HG03175 (cell line): Measurements from ENCODE around the gene DMPK.

Experiments
- ATAC-seq: cut with Tn5 transposase; IDR thresholded peaks from one replicate; pipeline ENCODE4 v1.9.1; 2021; ENCODE audit warnings: mild to moderate bottlenecking, moderate library complexity; ENCODE audit not compliant: unreplicated experiment

The DMPK gene

DNA sequence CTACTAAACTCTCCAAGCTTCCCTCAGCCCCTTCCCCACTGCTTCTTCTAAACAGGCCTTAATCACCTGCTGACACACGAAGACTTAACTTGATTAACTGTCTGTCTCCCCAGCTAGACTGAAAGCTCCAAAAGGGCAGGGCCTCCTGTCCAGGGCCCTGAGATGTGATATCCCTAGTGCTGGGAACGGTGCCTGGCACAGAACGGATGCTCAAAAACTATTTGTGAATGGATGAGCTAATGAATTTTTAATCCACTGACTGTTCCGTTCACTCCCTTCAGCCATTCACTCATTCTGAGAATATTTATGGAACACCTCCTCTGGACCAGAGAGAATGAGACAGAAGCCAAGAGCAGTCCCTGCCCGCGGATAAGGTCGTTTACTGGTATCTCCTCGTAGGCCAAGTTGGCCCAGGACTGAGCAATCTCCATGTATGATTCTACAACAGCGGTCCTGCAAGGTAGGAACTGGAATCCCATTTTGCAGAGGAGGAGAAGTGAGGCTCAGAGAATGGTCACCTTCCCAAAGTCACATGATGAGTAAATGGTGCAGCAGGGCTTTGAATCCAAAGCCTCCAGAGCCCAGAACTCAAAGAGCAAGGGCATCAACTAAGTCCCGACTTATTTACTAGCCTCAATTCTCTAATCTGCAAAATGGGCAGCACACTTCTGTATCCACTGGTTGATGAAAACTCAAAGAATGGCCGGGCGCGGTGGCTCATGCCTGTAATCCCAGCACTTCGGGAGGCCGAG is 6.9 kb upstream of the DMPK start:
- ATAC-seq: no peak

DNA sequence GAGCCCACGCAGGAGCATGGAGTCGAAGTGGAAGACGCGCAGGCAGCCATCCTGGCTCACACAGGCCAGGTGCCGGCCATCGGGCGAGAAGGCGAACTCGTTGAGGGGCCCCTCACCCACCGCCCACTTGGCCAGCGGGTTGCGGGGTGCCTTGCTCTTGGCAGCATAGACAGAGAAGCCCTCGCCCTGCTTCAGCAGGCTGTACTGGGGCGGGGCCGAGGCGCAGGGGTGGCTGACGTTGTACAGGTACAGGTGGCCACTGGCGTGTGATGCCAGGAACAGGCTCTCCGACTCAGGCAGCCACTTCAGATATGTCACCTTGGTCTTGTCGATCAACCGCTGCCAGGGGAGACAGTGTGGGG is 4.2 kb upstream of the DMPK start:
- ATAC-seq: no peak

DNA sequence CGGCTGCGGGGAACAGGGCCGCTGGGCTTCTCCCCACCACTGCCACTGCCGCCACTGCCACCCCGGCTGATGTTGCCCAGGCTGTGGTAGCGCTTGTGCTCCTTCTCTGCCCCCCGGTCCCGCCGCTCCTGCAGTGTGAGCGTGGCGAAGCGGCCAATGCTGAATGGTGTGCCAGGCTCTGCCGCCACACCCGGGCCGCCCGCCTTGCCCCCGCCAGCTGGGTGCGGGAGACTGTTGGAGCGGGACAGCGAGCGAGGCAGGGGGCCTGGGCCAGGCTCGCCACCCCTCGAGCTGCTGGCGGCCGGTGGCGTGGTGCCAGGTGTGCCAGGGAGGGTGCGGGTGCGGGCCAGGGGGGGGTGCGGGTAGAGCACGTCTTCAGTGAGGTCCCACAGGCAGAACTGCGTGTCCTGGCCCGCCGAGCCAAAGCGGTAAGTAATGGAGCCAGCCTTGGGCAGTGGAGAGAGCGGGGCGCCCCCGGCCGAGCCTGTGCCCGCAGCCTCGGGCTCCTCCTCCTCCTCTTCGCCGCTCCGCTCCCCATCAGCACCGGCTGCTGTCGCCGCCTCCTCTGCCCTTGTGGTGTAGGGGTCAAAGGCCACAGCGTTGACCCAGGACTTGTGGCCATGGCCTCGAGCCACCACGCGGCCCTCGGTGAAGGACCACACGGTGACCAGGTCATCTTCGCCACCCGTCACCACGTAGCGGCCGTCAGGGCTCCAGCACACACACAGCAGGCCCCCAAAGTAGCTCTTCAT is 3.7 kb upstream of the DMPK start:
- no peak for ATAC-seq

DNA sequence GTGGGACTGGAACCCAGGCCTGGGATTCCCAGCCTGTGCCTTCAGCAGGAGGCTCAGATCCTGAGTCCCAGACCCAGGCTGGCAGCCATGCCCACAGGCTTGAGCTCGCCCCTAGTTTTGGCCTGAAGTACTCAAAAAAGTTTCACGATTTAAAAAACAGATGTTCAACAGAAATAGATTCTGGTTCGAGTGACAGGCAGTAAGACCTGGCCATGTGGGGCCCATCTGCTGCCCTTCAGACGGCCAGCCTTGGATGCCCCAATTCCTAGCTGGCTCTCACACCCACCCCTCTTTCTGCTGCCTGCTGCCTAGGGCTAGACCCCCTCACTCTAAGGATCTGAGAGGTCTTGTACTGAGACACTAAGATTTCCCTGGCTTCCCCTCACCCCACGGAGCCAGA is 2.8 kb upstream of the DMPK start:
- no peak for ATAC-seq

GRCh38 chr19:45784096-45784495 is 1.8 kb upstream of the DMPK start:
- ATAC-seq: no peak

DNA sequence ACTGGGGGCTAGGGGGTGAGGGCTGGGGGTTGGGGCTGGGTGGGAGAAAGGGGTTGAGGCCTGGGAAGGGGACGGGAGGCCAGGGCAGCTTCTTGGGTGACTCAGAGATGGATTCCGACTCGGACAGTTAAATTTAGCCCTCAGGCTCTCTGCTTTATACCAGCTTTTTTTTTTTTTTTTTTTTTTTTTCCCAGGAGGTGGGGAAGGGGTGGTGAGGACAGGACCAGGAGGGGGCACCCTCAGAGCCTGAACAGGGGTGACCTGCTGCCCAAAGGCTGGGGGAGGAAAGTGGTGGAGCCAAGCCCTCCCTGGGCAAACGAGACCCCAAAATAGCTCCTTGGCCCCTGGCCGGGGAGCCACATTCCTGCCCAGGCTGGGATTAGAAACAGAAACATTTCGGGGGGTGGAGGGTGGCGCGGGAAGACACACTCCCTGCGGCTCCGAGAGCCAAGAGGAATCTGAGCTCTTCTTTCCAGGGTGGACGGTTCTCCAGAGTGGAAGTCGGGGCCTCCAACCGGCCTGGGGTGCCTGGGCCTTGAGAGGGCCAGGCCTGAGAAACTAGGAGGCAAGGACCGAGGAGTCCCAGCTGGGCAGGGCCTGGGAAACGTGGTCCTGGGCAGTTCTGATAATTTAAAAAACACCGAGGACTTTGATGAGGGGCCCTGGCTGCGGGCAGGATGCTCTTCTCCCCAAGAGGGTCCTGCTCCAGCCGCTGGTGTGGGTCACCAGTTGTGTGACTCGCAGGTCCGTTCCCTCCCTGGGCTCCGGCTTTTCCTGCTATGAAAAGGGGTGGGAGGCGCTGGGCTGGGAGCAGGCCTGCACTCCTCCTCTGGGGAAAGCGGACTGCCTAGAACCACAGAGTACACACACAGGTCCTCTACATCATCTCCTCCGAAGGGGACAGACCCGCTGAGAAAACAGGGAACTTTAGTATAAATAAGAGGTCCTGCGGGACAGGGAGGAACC is 813 bp upstream of the DMPK start:
- no peak for ATAC-seq

- no peak for ATAC-seq
Measured at GRCh38 chr19:45781214-45782161, 802 bp downstream of the DMPK start.

GRCh38 chr19:45780448-45781213 is 1.7 kb downstream of the DMPK start:
- no peak for ATAC-seq

GRCh38 chr19:45780146-45780447 is 2.2 kb downstream of the DMPK start:
- ATAC-seq: no peak

DNA sequence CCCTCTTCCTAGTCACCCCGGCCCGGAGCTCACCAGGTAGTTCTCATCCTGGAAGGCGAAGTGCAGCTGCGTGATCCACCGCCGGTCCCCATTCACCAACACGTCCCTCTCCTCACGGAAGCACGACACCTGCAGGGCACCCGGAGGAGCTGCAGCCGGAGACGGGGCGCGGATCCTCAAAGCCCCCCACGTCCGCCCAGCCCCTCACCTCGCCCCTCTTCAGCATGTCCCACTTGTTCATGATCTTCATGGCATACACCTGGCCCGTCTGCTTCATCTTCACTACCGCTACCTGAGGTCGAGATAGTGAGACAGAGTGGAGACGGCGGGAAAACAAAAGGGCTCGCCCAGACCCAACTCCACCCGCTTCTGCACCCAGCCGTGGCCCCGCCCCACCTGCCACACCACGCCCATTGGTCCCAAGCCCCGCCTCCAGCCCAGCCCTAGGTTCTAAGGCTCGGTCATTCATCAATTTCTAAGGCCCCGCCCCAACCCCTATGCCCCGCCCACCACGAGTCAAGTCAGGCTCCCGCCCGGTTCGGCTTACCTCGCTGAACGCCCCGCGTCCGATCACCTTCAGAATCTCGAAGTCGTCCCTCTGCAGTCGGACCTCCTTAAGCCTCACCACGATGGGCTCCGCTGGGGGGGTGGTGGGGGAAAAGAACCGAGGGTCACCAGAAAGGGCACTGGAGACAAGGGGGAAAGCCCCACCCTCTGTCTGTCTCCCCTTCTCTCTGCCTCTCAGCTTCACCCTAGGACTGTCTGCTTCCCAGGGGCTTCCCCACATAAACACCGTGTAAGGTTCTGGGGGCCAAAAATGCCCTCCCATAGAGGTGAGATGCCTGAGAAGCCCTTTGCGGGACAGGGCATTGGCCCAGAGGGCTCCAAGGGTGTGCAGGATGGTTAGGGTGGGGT is 2.8 kb downstream of the DMPK start:
- peak; percentile 74 for ATAC-seq

- no peak for ATAC-seq
Measured at GRCh38 chr19:45778010-45778661, 4.2 kb downstream of the DMPK start.

DNA sequence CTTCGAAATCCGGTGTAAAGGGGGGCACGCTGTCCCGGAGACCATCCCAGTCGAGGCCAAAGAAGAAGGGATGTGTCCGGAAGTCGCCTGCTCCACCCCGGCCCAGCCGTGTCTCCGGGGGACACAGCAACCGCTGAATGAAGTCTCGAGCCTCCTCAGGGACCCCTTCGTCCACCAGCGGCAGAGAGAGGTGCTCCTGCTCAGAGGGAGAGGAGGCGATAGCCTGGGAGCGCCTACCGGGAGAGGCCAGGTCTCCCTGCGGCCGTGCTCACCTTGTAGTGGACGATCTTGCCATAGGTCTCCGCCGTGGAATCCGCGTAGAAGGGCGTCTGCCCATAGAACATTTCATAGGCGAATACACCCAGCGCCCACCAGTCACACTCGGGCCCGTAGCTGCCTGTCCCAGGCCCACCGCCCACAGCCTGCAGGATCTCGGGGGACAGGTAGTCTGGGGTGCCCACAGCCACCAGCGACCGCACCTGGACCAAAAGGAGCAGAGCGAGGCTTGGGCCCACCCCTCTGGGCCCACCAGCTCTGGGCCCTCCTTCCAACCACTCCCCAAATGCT is 4.8 kb downstream of the DMPK start:
- no peak for ATAC-seq

GRCh38 chr19:45774765-45775164 is 7.5 kb downstream of the DMPK start:
- no peak for ATAC-seq

- no peak for ATAC-seq
Measured at GRCh38 chr19:45773384-45773783, 8.9 kb downstream of the DMPK start.

- no peak for ATAC-seq
Measured at GRCh38 chr19:45772912-45773311, 9.4 kb downstream of the DMPK start.

- ATAC-seq: no peak
Measured at GRCh38 chr19:45772130-45772840, 10.0 kb downstream of the DMPK start.

DNA sequence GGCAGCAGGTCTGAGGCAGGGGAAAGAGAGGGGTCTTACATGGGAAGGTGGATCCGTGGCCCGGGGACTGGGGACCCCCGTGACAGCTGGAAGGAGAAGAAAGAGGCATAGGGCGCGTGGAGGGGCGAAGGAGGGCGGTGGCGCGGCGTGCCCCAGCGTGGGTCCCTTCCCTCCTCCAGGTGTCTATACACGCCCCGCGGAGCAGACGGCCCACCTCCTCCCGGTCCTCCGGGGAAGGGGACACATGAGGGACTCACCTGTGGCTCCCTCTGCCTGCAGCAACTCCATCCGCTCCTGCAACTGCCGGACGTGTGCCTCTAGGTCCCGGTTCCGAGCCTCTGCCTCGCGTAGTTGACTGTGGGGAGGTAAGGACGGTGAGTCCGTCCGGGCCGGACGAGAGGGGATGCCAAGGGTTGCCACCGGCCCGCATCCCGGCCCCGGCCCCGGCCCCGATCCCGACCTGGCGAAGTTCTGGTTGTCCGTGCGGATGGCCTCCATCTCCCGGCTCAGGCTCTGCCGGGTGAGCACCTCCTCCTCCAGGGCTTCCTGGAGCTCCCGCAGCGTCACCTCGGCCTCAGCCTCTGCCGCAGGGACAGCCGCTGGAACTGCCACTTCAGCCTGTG is 10.9 kb downstream of the DMPK start:
- ATAC-seq: no peak
